Panc1 (cell line): ENCODE measurements around the gene MARCHF2.

Source experiments
- POLR2AphosphoS5 ChIP-seq: IDR thresholded peaks from 2 replicates; pipeline ENCODE4 v1.6.1; 2012; ENCODE audit warnings: mild to moderate bottlenecking, low read depth, low read length, moderate library complexity
- SIN3A ChIP-seq: IDR thresholded peaks from 2 replicates; pipeline ENCODE4 v1.6.1; 2012; ENCODE audit warnings: low read depth, mild to moderate bottlenecking, low read length, moderate library complexity, borderline replicate concordance; ENCODE audit not compliant: insufficient read depth
- TCF7L2 ChIP-seq: IDR thresholded peaks from 2 replicates; pipeline ENCODE4 v1.6.1; 2011; ENCODE audit warnings: mild to moderate bottlenecking, low read depth, low read length, inconsistent platforms
- TF ChIP-seq, protein P1 (sequence below): fragments of 450-650 bp; IDR thresholded peaks from 2 replicates; pipeline ENCODE4 v1.5.1; 2017; ENCODE audit warnings: mild to moderate bottlenecking

DNA sequence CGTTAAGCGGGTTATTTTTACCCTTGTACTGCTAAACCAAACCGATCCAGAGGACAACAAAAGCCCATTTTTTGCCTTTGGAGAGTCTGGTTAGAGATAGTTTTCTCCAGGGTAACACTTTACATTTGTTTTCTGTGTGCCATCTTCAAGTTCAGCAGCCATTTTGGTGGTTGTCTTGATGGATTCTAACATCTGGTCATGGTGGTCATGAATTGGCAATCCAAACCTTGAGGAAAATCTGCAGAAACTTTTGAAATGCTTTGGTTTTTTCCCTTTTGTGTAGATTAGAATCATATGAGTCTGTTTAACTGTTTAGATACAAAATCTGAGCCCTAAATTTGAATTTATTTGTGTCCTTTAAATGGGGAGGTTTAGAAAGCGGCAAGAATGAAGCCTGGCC lies 48.3 kb downstream of the MARCHF2 start:
- TF ChIP-seq POLR2AphosphoS5 (no peak), SIN3A (no peak), TCF7L2 (no peak)
- TF ChIP-seq, protein P1, sequence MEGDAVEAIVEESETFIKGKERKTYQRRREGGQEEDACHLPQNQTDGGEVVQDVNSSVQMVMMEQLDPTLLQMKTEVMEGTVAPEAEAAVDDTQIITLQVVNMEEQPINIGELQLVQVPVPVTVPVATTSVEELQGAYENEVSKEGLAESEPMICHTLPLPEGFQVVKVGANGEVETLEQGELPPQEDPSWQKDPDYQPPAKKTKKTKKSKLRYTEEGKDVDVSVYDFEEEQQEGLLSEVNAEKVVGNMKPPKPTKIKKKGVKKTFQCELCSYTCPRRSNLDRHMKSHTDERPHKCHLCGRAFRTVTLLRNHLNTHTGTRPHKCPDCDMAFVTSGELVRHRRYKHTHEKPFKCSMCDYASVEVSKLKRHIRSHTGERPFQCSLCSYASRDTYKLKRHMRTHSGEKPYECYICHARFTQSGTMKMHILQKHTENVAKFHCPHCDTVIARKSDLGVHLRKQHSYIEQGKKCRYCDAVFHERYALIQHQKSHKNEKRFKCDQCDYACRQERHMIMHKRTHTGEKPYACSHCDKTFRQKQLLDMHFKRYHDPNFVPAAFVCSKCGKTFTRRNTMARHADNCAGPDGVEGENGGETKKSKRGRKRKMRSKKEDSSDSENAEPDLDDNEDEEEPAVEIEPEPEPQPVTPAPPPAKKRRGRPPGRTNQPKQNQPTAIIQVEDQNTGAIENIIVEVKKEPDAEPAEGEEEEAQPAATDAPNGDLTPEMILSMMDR, result no peak
